ENCODE results near the gene MOCS1.

DNA sequence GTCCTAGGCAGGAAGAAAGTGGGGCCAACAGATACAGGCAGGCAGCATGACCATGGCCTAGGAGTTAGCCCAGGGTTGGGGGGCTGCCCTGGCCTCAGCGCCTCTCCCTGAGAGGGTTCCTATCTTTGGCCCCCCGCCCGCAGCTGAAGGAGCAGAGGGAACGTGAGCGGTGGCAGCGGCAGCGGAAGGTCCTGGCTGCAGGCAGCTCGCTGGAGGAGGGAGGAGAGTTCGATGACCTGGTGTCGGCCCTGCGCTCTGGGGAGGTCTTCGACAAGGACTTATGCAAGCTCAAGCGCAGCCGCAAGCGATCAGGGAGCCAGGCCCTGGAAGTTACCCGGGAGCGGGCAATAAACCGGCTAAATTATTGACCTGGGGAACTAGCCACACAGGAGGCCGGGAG lies 32.6 kb downstream of the MOCS1 start:
- TF ChIP-seq, protein P1, sequence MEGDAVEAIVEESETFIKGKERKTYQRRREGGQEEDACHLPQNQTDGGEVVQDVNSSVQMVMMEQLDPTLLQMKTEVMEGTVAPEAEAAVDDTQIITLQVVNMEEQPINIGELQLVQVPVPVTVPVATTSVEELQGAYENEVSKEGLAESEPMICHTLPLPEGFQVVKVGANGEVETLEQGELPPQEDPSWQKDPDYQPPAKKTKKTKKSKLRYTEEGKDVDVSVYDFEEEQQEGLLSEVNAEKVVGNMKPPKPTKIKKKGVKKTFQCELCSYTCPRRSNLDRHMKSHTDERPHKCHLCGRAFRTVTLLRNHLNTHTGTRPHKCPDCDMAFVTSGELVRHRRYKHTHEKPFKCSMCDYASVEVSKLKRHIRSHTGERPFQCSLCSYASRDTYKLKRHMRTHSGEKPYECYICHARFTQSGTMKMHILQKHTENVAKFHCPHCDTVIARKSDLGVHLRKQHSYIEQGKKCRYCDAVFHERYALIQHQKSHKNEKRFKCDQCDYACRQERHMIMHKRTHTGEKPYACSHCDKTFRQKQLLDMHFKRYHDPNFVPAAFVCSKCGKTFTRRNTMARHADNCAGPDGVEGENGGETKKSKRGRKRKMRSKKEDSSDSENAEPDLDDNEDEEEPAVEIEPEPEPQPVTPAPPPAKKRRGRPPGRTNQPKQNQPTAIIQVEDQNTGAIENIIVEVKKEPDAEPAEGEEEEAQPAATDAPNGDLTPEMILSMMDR (conservative IDR thresholded peaks at IDR 0.05; ENCODE audit: low read depth in 2 of 2): no peak
- TF ChIP-seq POLR2AphosphoS5 (IDR thresholded peaks at IDR 0.05; ENCODE audit: low read depth) (no peak), CREB1 (CRISPR knock-in tag; IDR thresholded peaks at IDR 0.05; ENCODE audit: low read depth) (no peak)
